Activated CD8-positive, alpha-beta memory T cell treated with anti-CD3 and anti-CD28 coated beads for 4 hours (primary cell): ENCODE data around the gene CCL4L2.
"Not testable (repeated sequence)": the region's sequence is repeated elsewhere in the genome, so short reads cannot be mapped to it uniquely, and the experiment has no call there.

Experiments used
- DNase-seq, 2 donors: peaks; one replicate each; pipeline ENCODE4 v3.0.0-alpha.2; 2020; ENCODE audit warnings: low read depth in 2 of 2

The CCL4L2 gene

DNA sequence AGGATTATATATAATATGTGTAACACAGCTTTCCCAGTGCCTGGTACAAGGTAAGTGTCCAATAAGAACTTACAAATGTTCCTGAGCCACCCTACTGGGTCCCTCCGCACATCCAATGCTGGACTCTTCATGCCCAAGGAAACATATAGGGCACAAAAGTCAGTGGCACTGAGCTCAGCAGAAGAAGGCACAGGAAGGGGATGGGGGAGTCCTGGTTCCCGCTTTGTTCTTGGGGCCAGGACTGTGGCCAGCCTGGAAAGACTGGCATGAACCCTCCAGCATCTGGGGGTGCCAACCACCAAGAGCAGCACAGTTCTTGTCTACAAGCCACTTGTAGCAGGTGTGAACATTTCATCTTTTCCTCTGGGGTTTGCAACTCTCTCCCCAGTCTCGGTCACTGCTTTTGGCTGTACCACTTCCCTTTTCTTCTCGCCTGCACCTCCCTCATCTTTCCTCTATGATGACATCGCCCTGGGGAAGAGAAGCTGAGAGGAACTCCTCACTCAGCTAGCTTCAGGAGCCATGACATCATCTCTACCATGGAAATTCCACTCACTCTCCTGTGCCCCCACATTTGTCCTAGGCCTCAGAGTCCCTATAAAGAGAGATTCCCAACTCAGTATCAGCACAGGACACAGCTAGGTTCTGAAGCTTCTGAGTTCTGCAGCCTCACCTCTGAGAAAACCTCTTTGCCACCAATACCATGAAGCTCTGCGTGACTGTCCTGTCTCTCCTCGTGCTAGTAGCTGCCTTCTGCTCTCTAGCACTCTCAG lies at the start of gene CCL4L2:
TSS of gene CCL4L2 (plus strand) at position 625 of the 773 bp plus-strand sequence.
- not testable (repeated sequence) for DNase-seq

DNA sequence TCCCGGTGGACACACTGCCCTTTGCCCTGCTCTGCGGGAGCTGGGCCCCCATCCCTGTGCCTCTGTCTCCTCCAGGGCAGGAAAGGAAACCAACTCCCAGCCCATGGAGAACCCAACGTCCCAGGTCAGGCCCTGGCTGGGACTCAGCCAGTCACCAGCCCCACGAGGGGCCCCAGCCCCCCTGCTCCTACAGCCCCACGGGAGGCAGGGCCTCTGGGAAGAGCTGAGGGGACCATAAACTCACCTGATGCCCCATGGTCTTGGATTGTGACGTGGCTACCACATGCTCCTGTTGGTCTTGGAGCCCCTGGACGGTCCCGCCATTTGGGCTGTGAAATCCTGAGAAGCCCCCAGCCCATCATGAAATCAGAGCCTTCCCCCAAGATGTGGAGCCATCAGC lies 42.0 kb upstream of the CCL4L2 start:
- not testable (repeated sequence) for DNase-seq

DNA sequence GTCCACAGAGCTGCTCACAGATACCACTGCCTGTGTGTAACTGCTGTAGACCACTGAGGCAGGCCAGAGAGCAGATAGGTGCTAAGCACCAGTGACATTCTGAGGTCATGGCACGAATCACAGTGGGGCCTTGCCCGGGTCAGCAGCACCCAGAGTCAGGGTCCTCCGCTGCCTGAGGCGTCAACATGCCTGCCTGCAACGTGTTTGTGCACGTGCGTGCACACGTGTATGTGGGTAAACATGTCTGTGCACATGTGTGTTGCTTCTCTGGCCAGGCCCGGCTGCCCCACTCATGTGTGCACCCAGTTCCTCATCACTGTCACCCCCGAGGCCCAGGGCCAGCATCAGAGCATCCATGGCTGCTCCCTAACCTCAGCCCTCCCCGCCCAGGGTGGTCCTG lies 34.3 kb upstream of the CCL4L2 start, which contains the start of gene TBC1D3B:
TSS of gene TBC1D3B (minus strand) at position 101 of the 400 bp plus-strand sequence. CDS start 1,586 bp downstream, outside the sequence.
- not testable (repeated sequence) for DNase-seq

DNA sequence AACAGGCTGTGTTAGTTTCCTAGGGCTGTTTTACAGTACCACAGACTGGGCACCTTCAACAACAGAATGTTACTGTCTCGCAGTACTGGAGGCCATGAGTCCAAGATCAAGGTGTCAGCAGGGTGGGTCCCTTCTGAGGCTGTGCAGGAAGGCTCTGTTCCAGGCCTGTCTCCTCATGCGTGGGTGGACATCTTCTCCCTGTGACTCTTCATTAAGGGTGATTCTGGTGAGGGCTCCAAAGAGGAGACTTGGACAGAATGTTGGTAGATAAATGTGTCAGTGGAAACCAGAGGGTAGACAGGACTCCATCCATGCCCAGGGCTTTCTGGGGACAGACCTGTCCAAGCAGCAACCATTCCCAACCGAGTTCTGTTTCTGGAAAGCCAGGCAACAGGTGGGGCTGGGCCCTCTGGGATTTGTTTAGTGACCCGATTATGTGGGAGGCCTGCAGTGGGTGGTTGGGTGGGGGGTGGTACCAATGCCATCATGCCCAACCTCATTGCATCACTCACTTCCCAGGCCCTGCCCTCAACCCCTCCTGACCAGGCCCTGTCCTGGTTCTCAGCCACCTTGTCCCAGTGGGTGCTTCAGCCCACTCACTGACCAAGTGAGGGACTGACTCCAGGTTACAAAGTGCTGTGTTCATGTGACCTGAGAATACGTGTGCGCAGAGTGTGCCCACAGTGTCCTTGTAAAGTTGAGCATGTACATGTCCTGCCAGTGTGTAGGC lies 29.3 kb upstream of the CCL4L2 start:
- not testable (repeated sequence) for DNase-seq

DNA sequence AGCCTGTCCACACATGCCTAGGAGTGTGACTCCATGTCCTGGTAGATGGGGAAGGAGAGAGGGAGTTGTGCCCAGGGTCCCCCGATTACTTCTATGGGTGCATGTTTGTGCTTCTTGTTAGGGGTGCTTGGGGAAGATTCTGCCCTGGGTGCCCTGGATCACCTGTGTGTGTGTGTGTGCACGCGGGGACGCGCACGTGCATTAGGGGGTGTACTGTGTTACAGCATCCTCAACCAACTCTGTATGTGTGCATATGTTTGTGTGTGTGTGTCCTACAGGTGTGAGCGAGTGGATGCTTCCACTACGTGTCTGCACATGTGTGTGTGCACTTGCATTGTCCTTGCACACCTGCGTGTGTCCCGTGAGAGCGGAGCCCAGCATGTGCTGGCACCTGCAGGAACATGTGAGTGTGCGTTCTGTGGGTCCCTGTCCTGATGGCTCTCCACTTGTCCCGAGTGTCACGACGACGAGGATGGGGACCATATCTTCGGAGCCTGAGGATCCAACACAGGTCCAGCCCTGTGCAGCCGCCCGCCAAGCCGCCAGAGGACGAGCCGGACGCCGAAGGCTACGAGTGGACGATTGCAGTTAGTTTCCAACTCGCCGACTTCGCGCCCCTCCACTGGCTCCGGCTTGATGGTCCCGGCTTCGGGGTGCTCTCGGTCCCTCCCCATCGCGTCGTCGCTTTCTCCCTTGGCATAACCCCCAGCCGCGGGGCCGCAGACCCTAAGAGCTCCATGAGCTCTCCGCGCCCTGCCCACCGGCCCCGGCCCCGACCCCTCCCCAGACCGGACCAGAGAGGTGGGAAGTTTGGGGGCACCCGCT lies 28.5 kb upstream of the CCL4L2 start:
- DNase-seq: no peak

DNA sequence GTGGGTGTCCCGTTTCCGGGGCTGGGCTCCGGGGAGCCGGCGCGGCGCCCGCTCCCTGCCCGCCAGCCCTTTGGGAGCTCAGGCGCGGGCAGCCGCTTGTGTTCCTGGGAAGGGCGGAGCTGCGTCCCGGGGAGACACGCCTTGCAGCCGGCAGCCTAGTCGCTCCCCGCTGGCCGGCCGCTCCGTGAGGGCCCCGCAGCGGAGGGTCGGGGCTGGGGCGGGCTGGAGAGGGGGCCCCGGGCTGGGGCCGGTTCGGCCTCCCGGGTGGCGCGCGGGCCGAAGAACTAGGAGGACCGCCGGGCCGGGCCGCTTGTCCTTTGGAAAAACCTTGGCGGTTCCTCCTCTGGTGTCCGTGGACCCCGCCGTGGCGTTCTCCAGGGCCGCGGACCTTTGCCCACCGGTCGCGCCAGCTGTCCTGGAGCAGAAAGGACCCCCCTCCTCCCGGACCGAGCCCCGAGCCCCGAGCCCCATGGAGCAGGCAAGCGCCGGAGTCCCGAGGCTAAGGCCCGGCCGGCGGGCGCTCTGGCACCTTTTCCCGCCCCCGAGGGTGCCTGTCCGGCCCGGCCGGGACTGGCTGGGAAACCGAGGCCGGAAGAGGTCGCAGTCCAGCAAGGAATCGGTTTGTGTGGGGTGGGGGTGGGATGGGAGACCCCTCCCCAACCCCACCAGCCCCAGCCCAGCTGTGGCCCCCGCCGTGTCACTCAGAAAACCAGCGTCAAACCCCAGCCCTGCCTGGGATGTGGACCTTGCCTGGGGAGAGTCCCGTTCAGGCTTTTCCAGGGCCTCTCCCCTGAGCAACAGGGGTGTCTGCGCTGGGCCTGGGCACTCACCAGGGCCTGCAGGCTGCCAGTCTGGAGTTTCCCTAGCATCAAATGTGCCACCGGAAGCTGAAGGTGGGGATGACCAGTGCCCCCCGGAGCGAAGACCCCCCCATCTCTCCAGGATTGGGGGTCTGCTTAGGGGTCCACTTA lies 27.6 kb upstream of the CCL4L2 start:
- DNase-seq: no peak

DNA sequence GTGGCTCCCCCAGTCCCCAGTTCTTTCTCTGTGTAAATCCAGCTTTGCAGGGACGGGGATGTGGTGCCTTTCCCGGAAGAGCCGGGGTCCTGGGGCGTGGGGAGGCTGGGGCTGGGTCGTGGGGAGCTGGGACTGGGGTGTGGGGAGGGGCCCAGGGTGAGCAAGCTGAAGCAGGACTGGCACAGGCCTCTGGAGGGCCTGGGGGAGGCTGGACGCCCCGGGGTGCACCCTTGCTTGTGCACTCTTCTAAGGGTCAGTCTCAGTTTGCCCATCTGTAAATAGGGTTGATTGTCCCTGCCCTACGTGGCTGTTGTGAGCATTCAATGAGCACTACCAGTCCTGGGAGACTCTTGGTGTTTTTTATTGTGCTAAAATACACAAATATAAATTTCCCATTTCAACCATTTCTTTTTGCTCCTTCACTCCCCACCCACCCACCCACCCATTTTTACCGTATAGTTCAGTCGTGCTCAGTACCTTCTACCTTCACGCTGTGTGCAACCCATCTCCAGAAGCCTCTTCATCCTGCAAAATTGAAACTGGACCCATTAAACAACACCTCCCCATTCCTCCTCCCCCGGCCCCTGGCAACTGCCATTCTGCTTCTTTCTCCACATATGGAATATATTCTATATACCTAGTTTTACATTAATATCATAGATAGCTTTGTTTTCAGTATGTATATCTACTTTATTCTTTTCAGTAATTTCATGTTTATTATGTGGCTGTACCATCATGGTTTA lies 26.7 kb upstream of the CCL4L2 start:
- DNase-seq: no peak

DNA sequence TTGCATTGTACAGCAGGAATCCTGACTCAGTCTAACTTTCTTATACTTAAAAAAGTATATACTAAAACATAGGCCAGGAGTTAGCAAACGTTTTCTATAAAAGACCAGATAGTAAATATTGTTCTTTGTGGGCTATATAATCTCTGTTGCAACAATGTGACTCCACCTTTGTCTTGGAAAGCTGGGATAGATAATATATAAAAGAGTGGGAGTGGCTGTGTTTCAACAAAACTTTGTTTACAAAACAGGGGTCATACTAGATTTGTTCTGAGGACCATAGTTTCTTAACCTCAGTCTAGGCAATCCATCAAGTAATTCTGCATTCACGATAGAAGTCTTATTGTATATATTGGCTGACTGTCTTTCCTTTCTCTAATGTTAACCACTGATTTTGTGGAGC lies 25.4 kb upstream of the CCL4L2 start:
- DNase-seq: no peak

DNA sequence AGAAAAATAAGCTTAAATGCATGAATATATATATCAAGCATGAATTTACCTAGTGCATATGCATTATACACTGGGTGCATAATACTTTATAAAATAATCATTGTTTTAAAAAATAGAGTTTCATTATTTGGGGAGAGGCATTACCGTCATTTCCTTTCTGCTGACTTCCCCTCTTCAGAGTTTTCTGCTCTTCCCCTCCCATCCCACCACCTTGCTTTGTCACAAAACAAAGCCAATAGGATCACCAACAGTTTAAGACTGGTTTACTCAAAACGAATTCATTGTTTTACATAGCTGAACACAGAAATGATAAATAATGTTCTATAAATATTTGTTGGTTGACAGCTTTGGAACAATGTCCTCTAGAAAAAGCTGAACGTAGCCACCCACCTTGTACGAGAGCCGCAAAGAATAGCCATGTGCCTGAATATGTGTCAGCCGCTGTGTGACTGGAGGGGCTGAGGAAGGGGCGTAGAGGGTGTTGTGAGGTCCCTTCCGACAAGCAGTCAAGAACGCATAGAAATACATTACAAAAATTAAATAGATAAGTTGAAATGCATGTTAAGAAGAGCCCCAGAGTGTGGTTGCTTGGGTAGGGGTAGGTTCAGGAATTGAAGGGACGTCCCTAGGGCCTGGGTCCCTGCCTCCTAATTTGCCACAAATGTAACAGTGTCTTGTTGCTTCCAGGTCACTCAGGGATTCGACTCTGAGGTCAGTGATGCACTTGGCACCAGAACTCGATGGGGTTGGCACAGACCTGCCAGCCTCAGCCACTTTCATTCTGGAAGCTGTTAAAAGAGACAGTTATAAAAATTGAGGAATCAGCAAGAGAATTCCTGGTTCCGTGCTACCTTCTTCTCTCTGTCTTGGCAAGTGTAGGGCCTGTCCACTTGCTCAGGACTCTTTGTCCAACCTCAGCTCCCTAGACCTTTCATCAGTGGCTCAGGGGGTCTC lies 23.8 kb upstream of the CCL4L2 start:
- DNase-seq: not testable (repeated sequence)

DNA sequence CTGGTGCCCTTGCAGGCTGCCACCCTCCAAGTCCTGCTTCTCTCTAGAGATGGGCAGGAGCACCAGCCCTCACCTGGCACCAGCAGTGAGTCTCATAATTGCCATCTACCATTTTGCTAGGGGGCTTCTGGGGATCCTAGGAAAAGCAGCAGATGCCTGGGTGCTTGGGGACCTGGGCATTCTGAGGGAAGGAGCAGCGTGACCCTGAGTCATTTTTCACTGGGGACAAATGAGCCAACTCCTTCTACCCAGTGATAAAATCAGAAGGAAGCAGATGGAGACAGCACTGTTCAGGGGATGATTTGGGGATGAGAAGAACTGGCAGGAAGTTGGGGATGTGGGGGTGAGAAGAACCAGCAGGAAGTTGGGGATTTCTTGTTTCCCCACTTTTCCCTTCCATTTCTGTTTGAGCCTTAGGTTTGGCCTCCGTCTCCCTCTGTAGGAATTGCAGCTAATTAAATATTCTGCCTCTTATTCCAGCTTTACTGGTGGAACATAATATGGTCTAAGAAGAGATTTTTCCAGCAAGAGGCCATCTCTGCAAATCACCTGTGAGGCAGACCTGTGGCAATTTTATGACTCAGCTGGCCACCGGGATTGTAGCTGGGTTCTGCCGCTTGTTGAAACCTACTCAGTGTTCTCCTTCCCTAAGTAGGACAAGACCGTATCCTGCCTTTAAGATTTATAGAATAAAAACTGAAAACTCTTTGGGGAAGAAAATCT lies 22.8 kb upstream of the CCL4L2 start:
- DNase-seq: not testable (repeated sequence)

DNA sequence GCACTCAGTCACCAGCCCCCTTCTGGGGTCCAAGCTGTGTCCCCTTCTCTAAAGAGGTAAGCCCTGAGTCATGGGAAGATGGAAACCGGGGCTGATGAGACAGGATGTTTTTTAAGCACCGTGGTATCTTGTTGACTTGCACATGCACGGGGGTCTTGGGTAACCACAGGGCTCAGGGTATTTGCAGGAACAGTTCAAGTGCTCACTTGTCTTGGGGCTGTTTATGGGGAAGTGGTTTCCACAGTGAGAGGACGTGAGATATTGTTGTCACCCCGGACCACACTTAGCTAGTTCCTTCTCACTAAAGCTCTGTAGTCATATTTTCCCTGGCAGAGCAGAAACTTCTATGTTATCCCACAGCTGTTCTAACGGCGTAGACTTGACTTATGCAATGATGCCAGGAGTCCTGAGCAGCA lies 22.0 kb upstream of the CCL4L2 start:
- peak; percentile 41 to 43 for DNase-seq

DNA sequence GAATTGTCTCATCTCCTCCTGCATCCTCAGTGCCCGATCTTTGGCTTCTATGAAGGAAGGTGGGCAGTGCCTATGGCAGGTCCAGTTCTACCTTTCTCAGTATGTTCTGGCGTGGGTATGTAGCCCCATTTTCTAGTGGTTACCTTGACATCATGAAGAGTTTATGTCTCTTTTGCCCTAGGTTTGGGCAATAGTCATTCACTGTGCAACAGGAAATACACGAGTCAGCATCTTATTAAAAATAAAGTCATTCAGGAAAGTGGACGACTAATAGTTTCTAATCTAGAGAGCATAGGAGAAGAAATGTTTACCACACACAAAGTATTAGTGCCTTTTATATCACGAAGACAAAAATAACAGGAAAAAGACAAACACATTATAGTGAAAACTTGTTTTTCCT lies 20.9 kb upstream of the CCL4L2 start:
- DNase-seq: not testable (repeated sequence)

DNA sequence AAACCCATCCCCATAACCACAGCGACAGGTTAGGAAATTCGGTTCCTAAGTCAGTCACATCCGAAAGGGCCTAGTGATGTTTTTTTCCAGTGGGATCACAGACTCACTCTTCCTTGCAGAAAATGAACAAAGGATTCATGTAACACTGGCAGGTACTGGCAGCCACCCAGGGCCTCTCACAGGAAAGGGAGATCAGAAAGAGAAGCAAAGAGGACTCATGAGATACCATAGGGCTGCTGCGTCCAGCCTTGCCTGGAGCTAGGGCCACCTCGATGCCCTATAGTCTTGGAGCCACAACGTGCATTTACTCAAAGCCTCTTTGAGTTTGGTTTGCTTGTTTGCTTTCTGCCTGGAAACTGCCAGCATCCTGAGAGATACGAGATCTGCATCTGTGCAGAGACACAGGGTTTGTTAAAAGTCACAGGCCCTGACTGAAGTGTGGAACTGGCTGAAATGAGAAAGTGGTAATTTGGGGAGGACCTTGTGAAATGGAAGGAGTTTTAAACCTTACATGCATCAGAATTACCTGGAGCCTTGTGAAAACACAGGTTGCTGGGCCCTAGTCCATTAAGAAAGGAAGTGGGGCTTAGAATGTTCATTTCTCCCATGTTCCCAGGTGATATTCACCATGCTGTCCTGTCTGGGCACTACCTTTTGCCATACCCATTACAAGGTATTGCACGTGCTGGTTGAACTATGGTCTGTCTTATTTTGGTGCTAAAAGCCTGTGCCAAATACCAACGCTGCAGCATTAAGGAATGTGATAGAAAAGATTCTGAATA lies 20.1 kb upstream of the CCL4L2 start:
- DNase-seq: not testable (repeated sequence)

DNA sequence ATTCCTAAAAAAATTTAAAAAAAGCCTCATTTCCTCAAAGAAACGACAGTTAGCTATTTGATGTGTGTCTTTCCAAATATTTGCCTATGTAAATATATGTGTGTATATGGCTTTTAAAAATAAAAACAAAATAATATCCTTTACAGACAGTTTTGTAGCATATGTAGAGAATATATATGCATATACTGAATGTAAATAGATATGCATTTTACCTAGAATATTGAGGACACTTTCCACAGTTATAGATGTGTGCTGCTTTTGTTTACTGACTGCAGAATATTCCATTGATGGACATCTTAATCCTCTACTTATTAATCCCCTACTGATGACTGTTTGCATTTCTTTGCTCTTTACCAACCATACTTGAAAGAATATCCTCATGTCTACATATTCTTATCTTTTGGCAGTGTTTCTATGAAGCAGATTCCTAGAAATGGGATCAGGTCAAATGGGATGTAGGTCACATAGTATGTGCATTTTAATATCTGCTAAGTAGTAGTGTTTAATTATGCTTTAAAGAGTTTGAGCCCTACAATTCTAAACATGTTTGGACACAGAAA lies 17.6 kb upstream of the CCL4L2 start:
- DNase-seq: no peak

DNA sequence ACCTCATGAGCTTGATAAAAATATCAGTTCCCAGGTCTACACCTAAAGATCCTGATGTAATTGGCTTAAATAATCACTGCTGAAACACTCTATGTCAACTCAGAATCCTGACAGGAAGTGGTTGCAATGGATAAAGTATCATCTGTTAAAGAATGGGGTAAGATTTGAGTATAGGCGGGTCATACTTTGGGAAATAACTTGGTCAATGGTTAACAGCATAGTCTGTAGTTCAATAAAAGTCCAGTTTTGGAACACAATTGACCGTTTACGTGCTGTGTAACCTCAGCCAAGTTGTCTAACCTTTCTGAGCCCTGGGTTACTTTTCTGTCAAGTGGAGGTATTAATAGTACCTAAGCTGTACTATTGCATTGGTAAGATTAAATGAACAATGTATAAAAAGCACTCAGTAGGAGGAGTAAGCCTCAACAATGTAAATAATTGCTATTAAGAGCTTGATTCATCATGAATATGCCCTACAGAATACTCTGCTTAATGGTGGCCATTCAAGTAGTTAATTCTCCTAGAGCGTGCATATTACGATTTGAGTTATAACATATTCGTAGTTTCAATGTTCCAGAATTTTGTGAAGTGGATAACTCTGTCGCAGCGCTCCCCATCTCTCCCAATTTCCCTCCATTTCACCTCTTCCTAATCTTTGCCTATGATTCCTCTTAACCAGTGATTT lies 16.6 kb upstream of the CCL4L2 start:
- DNase-seq: not testable (repeated sequence)

DNA sequence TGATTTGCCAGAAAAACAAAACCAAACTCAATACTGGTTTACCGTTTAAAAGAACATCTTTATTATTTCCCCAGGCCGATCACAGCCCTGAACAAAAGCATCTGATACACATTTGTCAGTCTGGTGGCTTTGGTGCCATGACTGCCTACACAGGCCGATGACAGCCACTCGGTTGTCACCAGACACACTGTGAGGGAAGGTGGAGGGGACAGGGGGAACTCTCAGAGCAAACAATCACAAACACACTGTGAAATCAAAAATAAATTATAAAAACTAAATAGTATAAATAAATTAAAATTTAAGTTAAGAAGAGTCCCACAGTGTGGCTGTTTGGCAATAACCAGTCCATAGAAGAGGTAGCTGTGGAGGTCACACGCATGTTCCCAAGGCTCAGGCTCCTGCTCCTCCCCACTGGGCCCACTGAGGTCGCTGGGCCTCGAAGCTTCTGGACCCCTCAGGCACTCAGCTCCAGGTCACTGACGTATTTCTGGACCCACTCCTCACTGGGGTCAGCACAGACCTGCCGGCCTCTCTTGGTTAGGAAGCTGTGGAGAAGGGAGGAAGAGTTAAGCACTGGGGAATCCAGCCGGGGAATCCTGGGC lies 15.9 kb upstream of the CCL4L2 start:
- DNase-seq: not testable (repeated sequence)
